SU-DHL-6 (cell line): ENCODE results near the gene CROCC.

ENCODE experiments used
- H2AFZ ChIP-seq: fragments of 200-600 bp; sonication (generic); 2 replicates; pipeline ENCODE4 v1.6.1; 2014; ENCODE audit warnings: low read depth, mild to moderate bottlenecking, moderate library complexity, mixed read lengths, antibody characterized with exemption, low read length; ENCODE audit not compliant: severe bottlenecking
- H3F3A ChIP-seq: fragments of 200-600 bp; shearing (Covaris generic); 2 replicates; pipeline ENCODE4 v1.6.0; 2016; ENCODE audit warnings: antibody characterized with exemption, mild to moderate bottlenecking; ENCODE audit not compliant: insufficient read depth
- H3K27ac ChIP-seq: fragments of 200-600 bp; sonication (generic); 2 replicates; pipeline ENCODE4 v1.5.1; 2016; ENCODE audit warnings: low read depth, mild to moderate bottlenecking, low read length, moderate library complexity, mixed read lengths
- H3K27me3 ChIP-seq: fragments of 200-600 bp; sonication (generic), shearing (Covaris generic); 2 replicates; pipeline ENCODE4 v1.6.0; 2014; ENCODE audit warnings: mild to moderate bottlenecking, low read length
- H3K36me3 ChIP-seq: fragments of 200-600 bp; sonication (generic); 2 replicates; pipeline ENCODE4 v1.6.1; 2014; ENCODE audit warnings: mild to moderate bottlenecking, low read length, mixed read lengths
- H3K4me2 ChIP-seq: fragments of 300-600, 200-600 bp; shearing (Covaris generic), sonication (generic); 2 replicates; pipeline ENCODE4 v1.6.0; 2014; ENCODE audit warnings: low read length, low read depth, mild to moderate bottlenecking; ENCODE audit not compliant: poor library complexity, severe bottlenecking
- H3K4me3 ChIP-seq: fragments of 200-600 bp; sonication (generic); 2 replicates; pipeline ENCODE4 v1.5.1; 2014; ENCODE audit warnings: antibody characterized with exemption, low read length, mild to moderate bottlenecking, mixed read lengths; ENCODE audit not compliant: insufficient read depth, poor library complexity, severe bottlenecking
- H3K79me2 ChIP-seq: fragments of 200-600 bp; sonication (generic); 2 replicates; pipeline ENCODE4 v1.6.1; 2014; ENCODE audit warnings: mild to moderate bottlenecking, low read length, moderate library complexity; ENCODE audit not compliant: insufficient read depth
- H3K9ac ChIP-seq: fragments of 200-600 bp; sonication (generic); 2 replicates; pipeline ENCODE4 v1.7.0; 2014; ENCODE audit warnings: mild to moderate bottlenecking, low read length
- H3K9me2 ChIP-seq: fragments of 200-600 bp; sonication (generic); replicated peaks from 2 replicates; pipeline ENCODE4 v1.6.1; 2014; ENCODE audit warnings: low read length; ENCODE audit not compliant: insufficient read depth
- H3K9me3 ChIP-seq: fragments of 200-600 bp; sonication (generic); 2 replicates; pipeline ENCODE4 v1.6.1; 2014; ENCODE audit warnings: low read length, mixed read lengths; ENCODE audit not compliant: insufficient read depth
- H4K20me1 ChIP-seq: fragments of 200-600 bp; sonication (generic); 2 replicates; pipeline ENCODE4 v1.6.1; 2014; ENCODE audit warnings: low read depth, mild to moderate bottlenecking, antibody characterized with exemption, low read length, moderate library complexity, mixed read lengths
- CTCF ChIP-seq: fragments of 200-600 bp; sonication (generic); IDR thresholded peaks from one replicate; pipeline ENCODE4 v1.5.1; 2017; ENCODE audit warnings: antibody characterized with exemption, mild to moderate bottlenecking, low read length, moderate library complexity; ENCODE audit not compliant: insufficient read depth, poor library complexity, severe bottlenecking
- EZH2phosphoT487 ChIP-seq: fragments of 200-600 bp; sonication (generic), shearing (Covaris generic); conservative IDR thresholded peaks from 2 replicates; pipeline ENCODE4 v1.6.1; 2018; ENCODE audit warnings: mild to moderate bottlenecking, antibody characterized with exemption, low read length, moderate library complexity, mixed read lengths

Gene CROCC

DNA sequence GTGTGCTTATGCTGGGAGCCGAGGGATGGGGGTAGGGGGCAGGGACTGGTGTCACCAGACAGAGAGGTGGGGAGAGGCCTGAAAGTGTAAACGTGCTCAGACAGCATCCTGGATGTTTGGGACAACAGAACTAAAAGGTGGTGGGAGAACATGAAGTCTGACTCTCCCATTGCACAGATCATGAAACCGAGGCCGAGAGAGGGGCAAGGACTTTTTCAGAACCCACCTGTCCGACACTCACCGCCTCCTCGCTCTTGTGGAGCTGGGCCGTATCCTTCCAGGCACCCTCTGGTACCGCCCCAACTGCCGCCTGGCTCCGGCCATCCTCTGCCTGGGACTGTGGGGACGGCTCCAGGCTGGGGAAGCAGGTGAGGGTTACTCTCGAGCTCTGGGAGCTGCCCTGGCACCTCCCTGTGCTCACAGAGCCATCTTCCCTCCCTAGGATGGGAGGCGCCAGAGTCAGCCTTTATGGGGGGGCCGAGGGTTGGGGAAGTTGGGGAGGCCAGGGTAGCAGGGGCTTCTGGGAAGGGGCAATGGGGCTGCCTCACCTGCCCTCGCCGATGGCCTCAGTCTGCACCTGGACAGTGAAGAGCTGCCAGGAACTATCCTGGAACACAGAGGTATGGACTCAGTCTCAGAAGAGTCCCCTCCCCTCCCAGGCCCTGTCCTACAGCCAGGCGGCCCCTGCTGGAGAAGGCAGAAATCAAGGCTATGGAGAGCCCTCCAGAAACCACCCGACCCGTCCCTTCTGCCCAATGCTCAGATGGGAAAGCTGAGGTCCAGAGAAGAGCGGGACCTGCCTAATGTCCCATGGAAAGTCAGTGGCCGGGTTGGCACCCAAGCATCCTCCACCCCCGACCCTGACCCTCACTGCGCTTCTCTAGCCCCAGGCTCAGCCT lies 83.0 kb downstream of the CROCC start:
- no peak overlapping the region for H3K4me3 ChIP-seq
- no peak overlapping the region for H3K9ac ChIP-seq
- H2AFZ ChIP-seq: no peak overlapping the region
- TF ChIP-seq CTCF (no peak), EZH2phosphoT487 (no peak)
- H3K9me2 ChIP-seq: no peaks in the 10 kb centered on the region
- H3K9me3 ChIP-seq: no peaks in the 10 kb centered on the region
- H3F3A ChIP-seq: no peaks in the 10 kb centered on the region
- no peak overlapping the region for H3K27ac ChIP-seq
- no peaks in the 10 kb centered on the region for H3K36me3 ChIP-seq
- H3K79me2 ChIP-seq: no peaks in the 10 kb centered on the region
- no peak overlapping the region for H3K4me2 ChIP-seq
- no peaks in the 10 kb centered on the region for H3K27me3 ChIP-seq
- H4K20me1 ChIP-seq: no peaks in the 10 kb centered on the region

- H3F3A ChIP-seq: no peaks in the 10 kb centered on the region
These were observed 83.6 kb downstream of the CROCC start for GRCh38 chr1:17005365-17005740.

GRCh38 chr1:17007121-17007520 lies 85.4 kb downstream of the CROCC start:
- Histone ChIP-seq H3K4me3 (no peak overlapping the region), H3K27me3 (no peaks in the 10 kb centered on the region), H3K9me2 (no peaks in the 10 kb centered on the region), H3F3A (no peaks in the 10 kb centered on the region), H3K79me2 (no peaks in the 10 kb centered on the region), H3K27ac (no peak overlapping the region), H2AFZ (no peak overlapping the region), H3K4me2 (no peak overlapping the region), H3K9me3 (no peaks in the 10 kb centered on the region), H3K36me3 (no peaks in the 10 kb centered on the region), H4K20me1 (no peaks in the 10 kb centered on the region; the same call in 1 of the 2 replicates), H3K9ac (no peak overlapping the region)
- no peak for TF ChIP-seq CTCF
- TF ChIP-seq EZH2phosphoT487: no peak

More at GRCh38 chr1:17005365-17005740, 83.6 kb downstream of the CROCC start:
- H3K27me3 ChIP-seq: no peaks in the 10 kb centered on the region
- no peaks in the 10 kb centered on the region for H3K36me3 ChIP-seq
- H3K9me3 ChIP-seq: no peaks in the 10 kb centered on the region
- H4K20me1 ChIP-seq: no peaks in the 10 kb centered on the region; the same call in 1 of the 2 replicates
- H3K4me2 ChIP-seq: no peak overlapping the region
- no peak overlapping the region for H3K4me3 ChIP-seq
- no peak overlapping the region for H2AFZ ChIP-seq
- H3K9me2 ChIP-seq: no peaks in the 10 kb centered on the region
- no peak for TF ChIP-seq CTCF
- no peak for TF ChIP-seq EZH2phosphoT487
- H3K79me2 ChIP-seq: no peaks in the 10 kb centered on the region
- no peak overlapping the region for H3K9ac ChIP-seq
- H3K27ac ChIP-seq: no peak overlapping the region
